HG03175 (cell line): ENCODE measurements around the gene UBTD2.

Experiments used
- ATAC-seq: cut with Tn5 transposase; IDR thresholded peaks from one replicate; pipeline ENCODE4 v1.9.1; 2021; ENCODE audit warnings: mild to moderate bottlenecking, moderate library complexity; ENCODE audit not compliant: unreplicated experiment

The UBTD2 gene

DNA sequence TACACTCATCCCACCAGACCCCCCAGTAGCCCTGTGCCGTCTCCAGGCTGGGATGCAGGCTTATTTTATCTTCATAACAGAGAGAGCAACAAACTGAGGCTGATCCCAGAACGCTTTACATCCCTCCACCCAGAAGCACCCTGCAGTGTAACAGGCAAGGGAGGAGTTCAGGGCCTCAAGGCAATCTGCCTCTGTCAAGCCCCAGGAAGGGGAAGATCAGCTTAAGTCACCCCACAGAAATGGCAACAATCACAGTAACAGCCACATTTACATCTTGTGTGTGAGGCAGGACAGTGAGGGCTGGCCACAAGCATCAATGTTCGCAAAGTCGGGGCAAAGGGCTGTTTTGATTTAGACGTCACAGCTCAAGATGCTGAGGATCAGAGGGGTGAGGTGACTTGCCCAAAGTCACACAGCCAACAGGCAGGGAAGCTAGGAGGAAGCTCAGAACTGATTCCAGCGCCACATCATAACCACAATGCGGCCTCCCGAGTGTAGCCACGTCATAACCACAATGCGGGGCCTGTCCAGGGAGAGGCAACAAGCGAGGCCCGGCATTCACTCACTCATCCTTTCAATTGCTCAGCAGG is 109.9 kb downstream of the UBTD2 start:
- no peak for ATAC-seq

DNA sequence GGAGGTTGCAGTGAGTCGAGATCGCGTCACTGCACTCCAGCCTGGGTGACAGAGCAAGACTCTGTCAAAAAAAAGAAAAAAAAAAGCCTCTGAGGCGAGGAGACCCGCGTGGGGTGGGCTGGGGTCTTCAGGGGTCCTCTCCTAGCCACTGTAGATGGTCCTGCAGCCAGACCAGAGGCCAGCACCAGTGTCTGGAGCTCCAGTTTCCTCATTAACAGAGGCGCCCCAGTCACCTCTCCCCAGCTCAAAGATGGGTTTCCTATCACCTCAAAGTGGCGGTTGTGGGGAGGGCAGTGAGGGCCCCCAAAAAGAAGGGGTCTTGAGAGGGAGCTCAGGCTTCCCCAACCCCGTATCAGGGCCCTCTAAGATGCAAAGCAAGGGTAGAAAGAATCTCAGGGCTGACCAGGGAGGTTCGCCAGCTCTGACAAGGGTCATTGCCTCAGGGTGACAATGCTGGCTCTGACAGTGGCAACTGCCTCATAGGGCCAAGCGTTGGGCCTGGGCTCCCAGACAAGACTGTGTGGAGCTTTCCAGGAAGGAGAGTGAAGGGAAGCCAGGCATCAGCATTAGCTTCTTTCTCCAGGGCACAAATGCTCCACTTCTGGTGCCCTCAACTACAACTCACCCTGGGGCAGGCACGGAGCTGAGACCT is 110.5 kb downstream of the UBTD2 start:
- no peak for ATAC-seq

DNA sequence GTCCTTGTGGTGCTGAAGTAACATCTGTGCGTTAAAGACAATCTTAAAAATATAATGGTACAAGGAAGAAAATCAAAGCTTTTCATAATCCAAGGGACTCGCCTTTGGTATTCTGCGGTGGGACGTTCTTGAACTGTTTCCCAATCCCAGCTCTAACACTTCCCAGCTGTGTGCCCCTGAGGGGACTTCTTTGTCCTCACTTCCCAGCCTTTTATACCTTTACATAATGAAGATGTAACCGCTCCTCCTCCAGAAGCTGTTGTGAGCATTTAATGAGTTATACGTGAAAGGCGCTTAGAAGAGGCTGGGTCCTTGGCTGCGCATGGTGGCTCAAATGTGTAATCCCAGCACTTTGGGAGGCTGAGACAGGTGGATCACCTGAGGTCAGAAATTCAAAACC is 112.4 kb downstream of the UBTD2 start:
- no peak for ATAC-seq

DNA sequence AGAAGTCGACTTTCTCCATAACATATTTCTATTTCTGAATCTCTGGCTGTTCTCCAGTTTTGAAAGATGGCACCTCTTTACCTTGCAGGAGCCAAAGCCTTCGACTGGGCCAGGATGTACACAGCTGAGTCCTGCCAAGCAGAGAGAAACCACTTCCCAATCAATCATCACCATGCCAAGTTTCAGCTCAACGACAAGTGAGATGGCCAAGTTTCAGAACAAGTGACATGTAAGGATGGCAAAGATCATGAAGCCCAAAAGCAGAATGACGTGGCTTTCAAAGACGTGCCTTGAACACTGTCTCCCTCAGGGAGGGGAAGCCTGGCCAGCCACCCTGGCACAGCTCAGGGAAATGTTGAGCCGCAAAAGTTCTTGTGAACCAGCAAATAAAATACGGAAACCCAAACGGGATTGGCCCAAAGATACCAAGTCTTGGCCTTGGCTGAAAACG is 113.3 kb downstream of the UBTD2 start:
- ATAC-seq, result no peak

DNA sequence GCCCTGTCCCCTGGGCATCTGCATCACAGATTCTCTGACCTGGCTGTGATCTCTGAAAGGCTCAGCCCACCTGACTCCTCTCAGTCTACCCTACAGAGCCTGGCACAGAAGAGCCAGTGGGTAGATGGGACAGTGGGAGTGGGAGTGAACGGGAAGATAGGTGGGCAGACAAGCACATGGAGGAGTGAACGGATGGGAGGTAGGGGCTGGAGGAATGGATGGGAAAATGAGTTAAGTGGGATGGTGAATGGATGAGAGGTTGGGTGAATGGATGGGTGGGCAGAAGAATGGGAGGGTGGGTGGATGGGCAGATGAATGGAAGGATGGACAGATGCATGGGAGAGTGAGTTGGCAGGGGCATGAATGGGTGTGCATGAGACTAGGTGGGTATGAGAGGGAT is 114.3 kb downstream of the UBTD2 start:
- no peak for ATAC-seq

DNA sequence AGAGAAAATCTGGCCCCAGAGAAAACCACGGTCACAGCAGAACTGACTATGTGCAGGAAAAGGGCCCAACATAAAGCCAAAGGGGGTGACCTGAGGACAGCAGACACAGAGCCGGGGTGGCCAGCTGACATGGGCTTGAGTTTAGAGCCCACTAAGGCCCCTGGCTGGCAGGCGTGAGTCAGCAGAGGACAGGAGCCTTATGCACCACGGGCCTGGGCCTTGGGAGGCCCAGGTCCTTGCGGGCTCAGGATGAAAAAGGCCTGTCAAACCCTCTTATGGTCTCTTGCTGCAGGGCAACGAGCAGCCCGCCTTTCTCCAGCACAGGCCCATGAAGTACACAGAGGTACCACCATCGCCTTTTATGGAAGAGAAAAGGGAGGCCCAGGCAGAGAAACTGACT is 115.3 kb downstream of the UBTD2 start:
- no peak for ATAC-seq

DNA sequence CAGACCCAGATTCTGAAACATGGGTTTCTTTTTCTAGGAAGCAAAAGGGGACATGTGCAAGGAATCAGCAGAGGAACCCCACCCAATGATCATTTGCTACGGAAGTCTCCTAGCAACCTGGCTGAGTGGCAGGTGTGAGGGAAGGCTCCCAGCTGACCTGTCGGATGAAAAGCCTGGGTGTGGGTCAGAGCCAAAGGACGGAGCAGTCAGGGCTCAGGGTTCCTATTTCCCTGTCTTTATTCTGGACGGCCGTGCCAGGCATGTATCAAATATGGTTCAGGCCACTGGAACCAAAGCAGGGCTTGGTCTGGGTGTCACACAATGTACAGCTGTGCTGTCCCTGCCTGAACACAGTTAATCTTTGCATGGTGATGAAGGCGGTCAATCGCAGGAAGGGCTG is 115.7 kb downstream of the UBTD2 start:
- ATAC-seq, result no peak

DNA sequence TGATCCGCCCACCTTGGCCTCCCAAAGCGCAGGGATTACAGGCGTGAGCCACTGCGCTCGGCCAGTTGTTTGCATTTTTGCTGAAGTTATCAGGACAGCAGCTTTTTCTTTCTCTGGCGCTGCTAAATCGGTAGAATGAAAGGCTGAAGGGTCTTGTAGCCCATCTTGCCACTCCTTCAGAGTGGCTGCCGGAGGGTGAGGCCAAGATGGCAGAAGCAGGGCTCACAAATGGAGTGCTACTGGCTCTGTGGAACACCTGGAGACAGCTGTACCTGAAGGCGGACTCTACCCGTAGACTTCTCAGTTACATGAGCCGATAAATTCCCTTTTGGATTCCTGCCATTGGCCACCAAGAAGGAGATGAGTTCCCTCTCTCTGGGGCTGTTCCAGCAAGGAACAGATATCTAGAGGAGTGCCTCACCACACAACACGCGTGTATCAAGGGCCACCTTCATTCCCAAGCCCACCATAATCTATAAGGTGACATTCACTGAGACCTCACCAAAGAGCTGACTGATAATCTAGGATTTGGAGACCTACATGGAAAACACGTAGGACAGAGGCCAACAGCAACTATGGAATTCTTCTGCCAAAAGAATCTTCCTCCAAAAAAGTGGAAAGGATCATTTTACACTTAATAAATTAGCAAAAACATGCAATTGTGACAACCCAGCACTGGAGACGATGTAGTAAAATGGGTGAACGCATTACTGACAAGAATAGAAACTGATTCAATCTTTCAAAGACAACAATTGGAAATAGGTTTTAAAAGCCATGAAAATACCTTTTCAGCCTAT is 117.3 kb downstream of the UBTD2 start:
- ATAC-seq, result no peak

DNA sequence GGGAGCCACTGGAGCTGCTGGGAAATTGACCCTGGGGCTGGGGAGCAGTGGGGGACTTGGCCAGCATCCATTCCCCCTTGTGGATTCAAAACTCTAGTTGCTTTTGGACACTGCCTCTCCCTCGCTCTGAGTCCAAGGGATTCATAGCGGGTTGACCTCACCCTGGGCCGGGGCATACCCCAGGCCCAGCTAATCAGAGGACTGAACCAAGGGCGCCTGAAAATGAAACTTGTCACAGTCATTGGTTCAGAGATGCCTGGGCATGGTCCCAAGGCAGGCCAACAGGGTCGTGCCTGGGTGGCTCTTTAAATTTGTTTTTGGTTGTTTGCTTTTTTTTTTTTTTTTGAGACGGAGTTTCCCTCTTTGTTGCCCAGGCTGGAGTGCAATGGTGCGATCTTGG is 118.1 kb downstream of the UBTD2 start:
- no peak for ATAC-seq

DNA sequence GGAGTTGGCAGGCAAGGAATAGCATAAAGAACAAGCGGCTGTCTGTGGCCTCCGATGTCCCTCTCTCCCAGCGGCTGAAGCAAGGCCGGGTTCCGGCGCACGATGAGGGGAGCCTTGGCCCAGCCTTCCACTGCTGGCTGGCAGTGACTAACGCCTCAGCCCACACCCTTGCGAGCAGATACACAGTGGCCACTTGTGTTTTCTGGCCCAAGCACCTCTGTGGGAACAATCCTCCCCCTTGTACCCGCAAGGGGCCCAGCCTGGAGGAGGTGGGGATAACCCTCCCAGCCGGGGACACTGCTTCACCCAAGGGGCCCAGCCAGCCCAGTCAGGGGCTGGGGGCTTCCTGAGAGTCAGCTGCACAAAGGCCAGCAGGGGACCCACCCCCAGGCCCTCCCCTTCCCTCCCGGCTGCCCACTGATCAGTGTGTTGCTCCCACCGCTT is 118.8 kb downstream of the UBTD2 start:
- ATAC-seq, result no peak

DNA sequence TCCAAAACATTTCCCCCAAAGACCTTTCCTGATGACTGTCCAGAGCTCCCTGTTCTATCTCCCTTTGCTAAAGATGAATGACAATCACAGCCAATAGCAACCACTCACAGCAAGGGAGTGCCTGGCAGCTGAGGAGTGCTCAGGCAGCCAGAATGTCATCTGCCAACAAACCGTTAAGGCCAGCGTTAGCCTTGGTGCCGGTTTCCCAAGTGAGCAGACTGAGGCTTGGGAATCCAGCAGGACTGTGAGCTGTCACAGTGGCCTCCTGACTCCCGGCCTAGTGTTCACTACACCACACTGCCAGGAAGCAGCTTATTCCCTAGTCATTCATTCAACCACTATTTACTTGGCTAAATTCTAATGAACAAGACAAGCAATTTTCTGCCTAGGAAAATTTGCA is 120.2 kb downstream of the UBTD2 start:
- no peak for ATAC-seq

DNA sequence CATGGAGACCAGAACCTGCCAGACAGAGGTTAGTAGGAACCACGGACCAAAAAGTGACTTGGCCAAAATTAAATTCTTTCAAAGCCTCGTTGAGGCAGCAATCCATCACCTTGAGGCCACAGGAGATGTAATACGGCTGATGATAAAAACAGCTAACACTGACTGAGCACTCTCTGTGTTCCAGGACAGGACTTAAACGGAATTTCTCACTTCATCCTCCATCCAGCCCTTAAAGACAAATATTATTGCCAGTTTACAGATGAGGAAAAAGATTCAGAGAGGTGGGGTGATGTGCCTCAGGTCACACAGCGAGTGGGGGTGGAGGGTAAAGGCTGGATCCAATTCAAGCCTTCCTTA is 120.6 kb downstream of the UBTD2 start:
- ATAC-seq, result no peak

DNA sequence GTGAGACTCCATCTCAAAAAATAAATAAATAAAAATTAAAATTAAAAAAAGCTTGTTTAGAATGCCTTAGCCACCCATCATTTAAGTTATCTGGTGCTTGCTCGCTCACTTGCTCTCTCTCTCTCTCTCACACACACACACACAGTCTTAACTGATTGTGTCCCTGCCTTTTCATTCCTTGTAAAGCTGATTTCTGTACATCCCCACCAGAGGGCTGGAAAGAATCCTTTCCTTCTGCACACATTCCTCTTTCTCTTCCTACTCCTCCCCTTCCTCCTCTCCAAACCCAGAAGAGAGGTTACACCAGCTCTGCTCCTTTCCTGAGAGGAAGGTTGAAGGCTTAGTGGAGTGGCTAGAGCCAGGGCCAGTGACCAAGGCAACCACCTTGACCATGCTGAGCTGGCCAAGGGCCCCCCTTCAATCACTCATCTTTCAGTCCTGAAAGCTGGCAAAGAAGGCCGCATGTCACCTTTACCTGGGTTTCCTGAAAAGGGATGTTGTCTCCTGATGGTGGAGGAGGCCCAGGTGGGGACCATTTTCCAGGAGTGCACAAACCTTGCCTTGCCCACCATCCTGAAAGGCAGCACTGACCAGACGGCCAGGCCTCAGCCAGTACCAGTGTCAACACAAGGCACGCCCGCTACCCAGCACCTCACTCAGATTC is 121.1 kb downstream of the UBTD2 start:
- no peak for ATAC-seq

DNA sequence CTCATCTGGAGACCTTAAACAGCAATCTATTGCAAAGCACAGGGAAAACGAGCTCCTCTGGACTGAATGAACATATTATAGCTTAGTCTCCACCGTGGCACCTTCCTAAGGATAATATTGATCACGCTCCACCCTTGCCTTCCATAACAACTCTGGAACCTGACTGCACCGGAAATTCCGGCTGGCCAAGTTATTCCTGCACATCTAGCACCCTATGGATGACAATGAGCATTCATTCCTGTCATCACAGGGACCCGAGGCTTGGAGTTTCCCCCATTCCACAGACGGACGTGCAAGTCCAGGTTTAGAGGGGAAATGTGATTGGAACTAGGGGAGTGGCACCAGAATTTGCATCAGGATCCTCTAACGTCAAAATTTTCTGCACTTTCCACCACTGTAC is 123.1 kb downstream of the UBTD2 start:
- no peak for ATAC-seq
